Activated CD8-positive, alpha-beta memory T cell treated with anti-CD3 and anti-CD28 coated beads for 24 hours (primary cell): ENCODE measurements around the gene WFDC1.

ENCODE experiments used
- DNase-seq: peaks from one replicate; pipeline ENCODE4 v3.0.0-alpha.2; 2020

WFDC1 gene

GRCh38 chr16:84303516-84303915 lies 8.8 kb downstream of the WFDC1 start:
- no peak for DNase-seq

- DNase-seq: no peak
These were observed 11.9 kb downstream of the WFDC1 start for GRCh38 chr16:84306564-84306963.

- no peak for DNase-seq
These were observed 12.7 kb downstream of the WFDC1 start for GRCh38 chr16:84307209-84307954.

- DNase-seq: no peak
These were observed 13.4 kb downstream of the WFDC1 start for GRCh38 chr16:84308120-84308519.

GRCh38 chr16:84310642-84311041 lies 16.0 kb downstream of the WFDC1 start:
- no peak for DNase-seq

GRCh38 chr16:84312783-84313382 lies 18.2 kb downstream of the WFDC1 start:
- DNase-seq: no peak

GRCh38 chr16:84313921-84314320 lies 19.2 kb downstream of the WFDC1 start:
- no peak for DNase-seq

GRCh38 chr16:84314373-84314772 lies 19.7 kb downstream of the WFDC1 start:
- DNase-seq: no peak

GRCh38 chr16:84314814-84315213 lies 20.1 kb downstream of the WFDC1 start:
- DNase-seq: no peak

- DNase-seq: no peak
These were observed 20.7 kb downstream of the WFDC1 start for GRCh38 chr16:84315422-84315821.

GRCh38 chr16:84318091-84318975 lies 23.7 kb downstream of the WFDC1 start:
- no peak for DNase-seq

- no peak for DNase-seq
These were observed 24.6 kb downstream of the WFDC1 start for GRCh38 chr16:84319146-84319760.

GRCh38 chr16:84320511-84320910 lies 25.8 kb downstream of the WFDC1 start:
- DNase-seq: no peak

- DNase-seq: no peak
These were observed 27.3 kb downstream of the WFDC1 start for GRCh38 chr16:84321932-84322331.

- DNase-seq: no peak
These were observed 28.1 kb downstream of the WFDC1 start for GRCh38 chr16:84322749-84323148.

GRCh38 chr16:84323606-84324005 lies 28.9 kb downstream of the WFDC1 start:
- DNase-seq: no peak

GRCh38 chr16:84324434-84325262 lies 30.0 kb downstream of the WFDC1 start:
- DNase-seq: no peak

- DNase-seq: no peak
These were observed 31.9 kb downstream of the WFDC1 start for GRCh38 chr16:84326545-84326944.

- no peak for DNase-seq
These were observed 33.3 kb downstream of the WFDC1 start for GRCh38 chr16:84327926-84328505.

- DNase-seq: no peak
These were observed 34.3 kb downstream of the WFDC1 start for GRCh38 chr16:84329016-84329415.

GRCh38 chr16:84329843-84330684 lies 35.4 kb downstream of the WFDC1 start:
- DNase-seq: no peak
